CD1c-positive myeloid dendritic cell (primary cell): ENCODE data around the gene ARMC9.
"Not testable (repeated sequence)": the region's sequence is repeated elsewhere in the genome, so short reads cannot be mapped to it uniquely, and the experiment has no call there.

Experiments
- DNase-seq: peaks from one replicate; pipeline ENCODE4 v3.0.0-alpha.2; 2016; ENCODE audit errors: extremely low spot score

The ARMC9 gene

DNA sequence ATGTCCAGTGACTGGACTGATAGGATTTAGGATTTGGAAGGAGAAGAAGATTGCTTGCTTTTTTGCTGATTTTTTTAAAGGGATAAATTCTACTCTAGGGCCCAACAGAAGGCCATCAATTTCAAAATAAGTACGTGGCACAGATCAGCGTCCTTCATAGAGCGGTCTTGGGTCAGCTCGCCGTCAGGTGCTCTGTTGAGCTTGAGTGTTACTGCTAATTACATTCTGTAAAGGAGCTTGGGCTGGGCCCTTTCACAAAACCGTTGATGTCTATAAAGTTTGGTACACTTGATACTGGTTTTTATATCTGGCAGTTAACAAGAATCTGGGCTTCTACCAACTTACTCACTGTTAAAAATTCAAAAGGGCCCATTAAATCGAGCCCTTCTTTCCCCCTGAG lies 45.4 kb downstream of the ARMC9 start:
- no peak for DNase-seq

DNA sequence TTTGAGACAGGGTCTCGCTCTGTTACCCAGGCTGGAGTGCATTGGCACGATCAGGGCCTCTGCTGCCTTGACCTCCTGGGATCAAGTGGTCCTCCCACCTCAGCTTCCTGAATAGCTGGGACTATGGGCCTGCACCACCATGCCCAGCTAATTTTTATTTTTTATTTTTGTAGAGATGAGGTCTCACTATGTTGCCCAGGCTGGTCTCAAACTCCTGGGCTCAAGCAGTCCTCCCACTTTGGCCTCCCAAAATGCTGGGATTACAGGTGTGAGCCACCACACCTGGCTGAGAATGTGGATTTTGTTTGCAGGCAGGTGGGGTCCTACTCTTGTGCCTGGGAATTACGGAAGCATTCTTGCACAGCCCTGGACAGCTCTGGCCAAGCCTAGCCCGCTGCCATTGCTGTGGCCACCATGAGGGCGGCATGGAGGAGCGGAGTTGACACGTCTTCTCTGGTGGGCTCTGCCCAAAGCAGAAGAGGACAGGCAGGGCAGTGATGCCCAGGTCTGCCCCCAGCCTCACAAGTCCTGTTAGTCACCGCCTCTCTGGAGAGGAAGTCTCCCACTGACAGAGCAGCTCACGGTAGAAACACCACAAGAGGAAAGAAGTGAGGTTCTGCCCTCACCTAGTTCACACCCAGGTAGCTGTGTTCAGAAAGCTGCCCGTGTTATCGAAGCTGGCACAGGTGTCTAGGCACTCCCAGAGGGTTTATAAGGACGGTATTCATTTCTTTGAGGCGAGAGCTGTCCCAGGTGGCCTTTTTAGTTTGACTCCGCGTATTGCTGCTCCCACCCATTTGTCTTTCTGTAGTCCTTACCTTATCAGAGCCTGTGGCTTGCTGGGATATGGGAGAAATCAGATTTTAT lies 46.2 kb downstream of the ARMC9 start:
- no peak for DNase-seq

- DNase-seq, result no peak
Measured at GRCh38 chr2:231245249-231246094, 47.0 kb downstream of the ARMC9 start.

DNA sequence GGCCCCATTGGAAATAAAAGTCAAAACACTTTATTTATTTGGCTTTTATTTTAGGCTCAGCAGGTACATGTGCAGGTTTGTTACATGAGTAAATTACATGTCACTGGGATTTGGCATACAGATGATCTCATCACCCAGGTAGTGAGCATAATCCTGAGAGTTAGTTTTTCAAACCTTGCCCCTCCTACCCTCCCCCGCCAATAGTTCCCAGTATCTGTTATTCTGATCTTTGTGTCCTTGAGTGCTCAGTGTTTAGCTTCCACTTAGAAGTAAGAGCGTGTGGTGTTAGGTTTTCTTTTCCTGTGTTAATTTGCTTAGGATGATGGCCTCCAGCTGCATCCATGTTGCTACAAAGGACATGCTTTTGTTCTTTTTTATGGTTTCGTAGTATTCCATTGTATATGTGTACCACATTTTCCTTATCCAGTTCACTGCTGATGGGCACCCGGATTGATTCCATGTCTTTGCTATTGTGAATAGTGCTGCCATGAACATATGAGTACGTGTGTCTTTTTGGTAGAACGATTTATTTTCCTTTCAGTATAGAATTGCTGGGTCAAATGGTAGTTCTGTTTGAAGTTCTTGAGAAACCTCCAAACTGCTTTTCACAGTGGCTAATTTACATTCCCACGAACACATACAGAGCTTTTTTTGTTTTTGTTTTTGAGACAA lies 47.9 kb downstream of the ARMC9 start:
- no peak for DNase-seq

DNA sequence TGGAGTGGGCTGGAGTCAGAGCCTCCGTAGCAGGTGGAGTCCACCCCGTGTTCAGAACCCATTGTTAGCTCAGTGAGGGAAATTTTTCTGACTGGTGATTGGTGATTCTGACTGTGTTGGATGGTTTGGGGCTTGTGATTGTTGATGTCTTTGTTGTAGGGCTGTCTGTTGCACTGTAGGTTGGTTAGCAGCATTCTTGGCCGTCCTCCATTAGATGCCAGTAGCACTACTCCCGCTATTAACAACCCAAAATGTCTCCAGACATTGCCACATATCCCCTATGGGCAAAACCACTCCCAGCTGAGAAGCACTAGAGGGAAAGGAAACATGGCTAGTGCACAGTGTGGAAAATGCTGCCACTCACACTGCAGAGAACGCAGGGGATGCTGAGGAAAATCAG lies 51.7 kb downstream of the ARMC9 start:
- DNase-seq, result no peak

DNA sequence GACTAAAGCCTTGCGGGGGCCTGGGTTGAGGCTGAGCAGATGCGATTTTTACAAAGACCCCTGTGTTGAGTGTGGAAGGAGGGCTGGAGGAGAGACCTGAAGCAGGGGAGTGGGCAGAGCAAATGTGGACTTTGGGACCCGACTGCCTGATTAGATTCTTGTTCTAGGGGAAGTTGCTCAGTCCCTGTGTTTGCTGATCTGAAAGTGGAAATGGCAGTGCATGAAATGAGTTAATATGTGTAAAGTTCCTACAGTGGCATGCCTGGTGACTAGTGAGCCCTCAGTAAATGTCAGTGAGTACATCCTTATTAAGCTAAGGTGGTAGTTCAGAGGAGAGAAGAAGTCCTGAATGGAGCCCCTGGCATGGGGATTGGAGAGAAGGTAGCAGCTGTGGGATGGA lies 52.3 kb downstream of the ARMC9 start:
- DNase-seq, result no peak

- DNase-seq, result not testable (repeated sequence)
Measured at GRCh38 chr2:231253292-231253691, 54.9 kb downstream of the ARMC9 start.

GRCh38 chr2:231256494-231256893 lies 58.1 kb downstream of the ARMC9 start:
- no peak for DNase-seq

- no peak for DNase-seq
Measured at GRCh38 chr2:231257763-231258162, 59.3 kb downstream of the ARMC9 start.

DNA sequence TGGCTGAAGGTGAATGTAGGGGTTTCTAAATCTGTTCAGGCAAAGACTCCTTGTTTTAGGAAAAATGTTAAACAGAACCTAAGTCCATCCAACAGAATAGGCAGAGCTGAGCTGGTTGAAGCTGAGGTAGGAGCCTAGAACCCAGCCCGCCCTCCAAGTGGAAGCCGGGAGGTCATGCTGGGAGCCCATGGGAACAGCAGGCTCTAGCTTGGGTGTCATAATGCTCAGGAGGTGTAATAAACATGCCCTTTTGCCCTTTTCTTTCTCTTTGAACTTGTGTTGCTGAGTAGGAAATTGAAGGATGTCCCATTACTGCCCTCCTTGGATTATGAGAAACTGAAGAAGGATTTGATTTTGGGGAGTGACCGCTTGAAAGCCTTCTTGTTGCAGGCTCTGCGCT lies 60.3 kb downstream of the ARMC9 start:
- no peak for DNase-seq

- no peak for DNase-seq
Measured at GRCh38 chr2:231259104-231259503, 60.7 kb downstream of the ARMC9 start.

GRCh38 chr2:231260442-231261208 lies 62.2 kb downstream of the ARMC9 start:
- no peak for DNase-seq

GRCh38 chr2:231263118-231263831 lies 64.8 kb downstream of the ARMC9 start:
- no peak for DNase-seq

DNA sequence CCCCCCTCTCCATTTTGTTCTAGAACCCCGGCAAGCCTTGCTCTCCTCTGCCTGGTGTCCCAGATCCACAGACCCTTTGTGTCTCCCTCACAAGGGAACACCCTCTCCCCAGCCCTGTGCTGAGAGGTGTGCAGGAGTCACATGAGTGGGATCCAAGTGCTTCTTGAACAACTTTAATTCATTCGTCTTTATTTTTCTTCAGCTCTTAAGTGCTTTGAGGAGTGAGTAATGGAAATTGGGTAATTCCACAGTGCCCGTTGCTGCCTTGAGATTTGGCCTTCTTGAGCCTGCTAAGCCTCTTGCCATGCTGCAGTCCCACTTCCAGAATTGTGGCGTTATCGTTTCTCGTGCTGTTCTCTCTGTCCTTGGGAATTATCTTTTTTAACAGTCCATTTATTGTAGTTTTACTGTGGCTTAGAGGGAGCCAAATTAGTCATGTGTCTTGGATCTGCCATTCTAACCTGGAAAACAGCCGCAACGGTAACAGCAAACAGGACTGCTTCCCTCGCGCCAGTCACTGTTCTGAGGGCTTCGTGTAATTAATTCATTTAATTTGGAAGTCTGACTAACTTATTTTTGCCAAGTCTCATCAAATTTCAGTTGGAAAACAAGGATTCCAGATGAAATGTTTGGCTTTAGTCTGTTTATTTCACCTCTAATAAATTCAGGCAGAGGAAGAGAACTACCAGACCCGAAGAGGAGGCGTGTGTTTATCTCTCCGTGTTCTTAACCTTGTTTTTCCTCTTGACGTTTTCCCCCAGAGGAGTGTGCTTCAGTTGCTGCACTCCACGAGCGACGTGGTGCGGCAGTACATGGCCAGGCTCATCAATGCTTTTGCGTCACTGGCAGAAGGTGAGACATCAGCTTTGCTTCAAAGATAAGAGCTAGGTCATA lies 72.0 kb downstream of the ARMC9 start:
- no peak for DNase-seq

DNA sequence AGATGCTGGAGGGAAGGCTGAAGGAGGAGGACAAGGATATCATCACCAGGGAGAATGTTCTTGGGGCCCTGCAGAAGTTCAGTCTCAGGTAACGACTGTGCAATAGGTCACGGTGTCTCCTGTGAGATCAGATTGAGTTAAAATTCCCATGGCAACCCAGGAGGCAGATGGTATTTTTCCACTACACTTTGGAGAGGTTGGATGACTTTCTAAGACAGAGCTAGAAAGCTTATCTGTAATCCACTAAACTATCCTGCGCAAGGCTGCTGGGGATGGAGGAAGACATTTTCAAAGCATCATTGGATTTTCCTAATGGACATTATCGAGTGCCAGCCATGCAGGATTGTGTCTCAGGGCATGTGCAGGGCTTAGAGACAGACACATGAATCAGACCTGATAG lies 74.6 kb downstream of the ARMC9 start:
- DNase-seq, result no peak

GRCh38 chr2:231276987-231277386 lies 78.6 kb downstream of the ARMC9 start:
- no peak for DNase-seq

GRCh38 chr2:231277962-231278361 lies 79.5 kb downstream of the ARMC9 start:
- DNase-seq, result no peak

DNA sequence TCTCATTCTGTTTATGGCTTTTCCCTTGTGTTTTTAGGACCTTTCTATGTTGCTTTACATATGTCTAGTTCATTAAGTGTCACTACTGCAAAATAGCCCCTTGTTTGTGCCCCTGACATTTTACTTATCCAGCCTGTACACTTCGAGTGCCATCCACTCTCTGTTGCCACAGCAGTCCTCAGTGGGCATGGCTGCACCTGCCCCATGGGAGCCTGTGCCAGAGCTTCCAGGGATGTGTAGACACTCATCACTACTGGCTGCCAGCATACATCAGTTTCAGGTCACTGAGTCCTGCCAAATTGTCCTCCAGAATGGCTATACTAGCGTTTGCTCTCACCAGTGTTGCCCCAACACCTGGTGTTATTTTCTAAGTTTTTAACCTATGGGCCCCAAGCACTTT lies 80.4 kb downstream of the ARMC9 start:
- no peak for DNase-seq

GRCh38 chr2:231280846-231281245 lies 82.4 kb downstream of the ARMC9 start:
- peak; percentile 26 for DNase-seq

- no peak for DNase-seq
Measured at GRCh38 chr2:231284296-231284695, 85.9 kb downstream of the ARMC9 start.
